Cardiac muscle cell (in vitro differentiated cells and primary cell): ENCODE data around the gene ARHGEF7. TPM values are rescaled to one million over a fixed set of nuclear protein-coding genes. Genes with fewer than 3 reads are reported as not detected.

Source experiments
- DNase-seq, 2 donors: peaks; one replicate each; pipeline versions ENCODE4 v3.0.0 to v3.0.0-alpha.2; 2010 to 2017; ENCODE audit warnings: low read depth in 1 of 2, low spot score in 1 of 2
- H3K27ac ChIP-seq: fragments of 200-600 bp; sonication (generic); 2 replicates; pipeline ENCODE4 v1.5.1; 2016
- H3K27me3 ChIP-seq: fragments of 200-600 bp; sonication (generic); 2 replicates; pipeline ENCODE4 v1.6.0; 2016; ENCODE audit warnings: control low read depth
- H3K36me3 ChIP-seq: fragments of 200-600 bp; sonication (generic); 2 replicates; pipeline ENCODE4 v1.5.1; 2016; ENCODE audit warnings: control low read depth
- H3K4me1 ChIP-seq: fragments of 200-600 bp; sonication (generic); 2 replicates; pipeline ENCODE4 v1.8.1; 2017; ENCODE audit warnings: low read depth, mild to moderate bottlenecking, mixed run types
- H3K4me3 ChIP-seq: fragments of 200-600 bp; sonication (generic); 2 replicates; pipeline ENCODE4 v1.5.1; 2016; ENCODE audit warnings: mild to moderate bottlenecking
- H3K9me3 ChIP-seq: fragments of 200-600 bp; sonication (generic); 2 replicates; pipeline ENCODE4 v1.5.1; 2017; ENCODE audit warnings: low read depth, mild to moderate bottlenecking, control low read depth
- CTCF ChIP-seq: IDR thresholded peaks from 2 replicates; pipeline ENCODE4 v1.5.1; 2012; ENCODE audit warnings: low read depth, mild to moderate bottlenecking, low read length
- polyA plus RNA-seq: library from polyadenylated mRNA; unstranded; fragments of >200 nt; fragmentation: Nextera tagmentation; extraction: Ambion mirVana; gene quantifications from 2 replicates; pipeline ENCODE4 v1.2.1, GENCODE V29; 2016
- total RNA-seq: library from RNA; depleted of rRNA; stranded (reverse); fragments of >200 nt; gene quantifications from 2 replicates; pipeline ENCODE4 v1.2.3, GENCODE V29; 2016

The ARHGEF7 gene
- total and polyA plus RNA-seq, 2 experiments from 2014 or later = 20.4 to 32.3 TPM

- Histone ChIP-seq H3K4me1 (peaks cover 24% of the 10 kb centered on the region), H3K36me3 (peaks cover 12% of the 10 kb centered on the region), H3K27me3 (no peaks in the 10 kb centered on the region), H3K9me3 (no peaks in the 10 kb centered on the region), H3K4me3 (no peak overlapping the region), H3K27ac (no peak overlapping the region)
- TF ChIP-seq CTCF = no peak
- DNase-seq = no peak
Observed at GRCh38 chr13:111265006-111265700, 150.0 kb downstream of the ARHGEF7 start.

GRCh38 chr13:111265701-111266035, 150.6 kb downstream of the ARHGEF7 start:
- TF ChIP-seq CTCF = no peak

GRCh38 chr13:111267205-111267604, 152.1 kb downstream of the ARHGEF7 start:
- no peaks in the 10 kb centered on the region for H3K9me3 ChIP-seq
- no peaks in the 10 kb centered on the region for H3K27me3 ChIP-seq
- peaks cover 9% of the 10 kb centered on the region for H3K4me1 ChIP-seq
- H3K4me3 ChIP-seq = no peak overlapping the region
- no peak overlapping the region for H3K27ac ChIP-seq
- peaks cover 12% of the 10 kb centered on the region for H3K36me3 ChIP-seq
- no peak for DNase-seq
- no peak for TF ChIP-seq CTCF

More at GRCh38 chr13:111265701-111266035, 150.6 kb downstream of the ARHGEF7 start:
- H3K27me3 ChIP-seq = no peaks in the 10 kb centered on the region
- DNase-seq = no peak
- no peaks in the 10 kb centered on the region for H3K9me3 ChIP-seq
- no peak overlapping the region for H3K27ac ChIP-seq
- peaks cover 24% of the 10 kb centered on the region for H3K4me1 ChIP-seq
- H3K36me3 ChIP-seq = peaks cover 12% of the 10 kb centered on the region
- H3K4me3 ChIP-seq = no peak overlapping the region

- H3K36me3 ChIP-seq = peaks cover 12% of the 10 kb centered on the region
- no peak overlapping the region for H3K4me3 ChIP-seq
- peaks cover 4% of the 10 kb centered on the region for H3K4me1 ChIP-seq
- H3K27me3 ChIP-seq = no peaks in the 10 kb centered on the region
- TF ChIP-seq CTCF = no peak
- H3K27ac ChIP-seq = no peak overlapping the region
- H3K9me3 ChIP-seq = no peaks in the 10 kb centered on the region
- DNase-seq = no peak
Observed at GRCh38 chr13:111267784-111268183, 152.7 kb downstream of the ARHGEF7 start.

GRCh38 chr13:111269508-111269907, 154.4 kb downstream of the ARHGEF7 start:
- Histone ChIP-seq H3K4me3 (no peak overlapping the region), H3K9me3 (no peaks in the 10 kb centered on the region), H3K36me3 (peaks cover 12% of the 10 kb centered on the region), H3K27me3 (no peaks in the 10 kb centered on the region), H3K27ac (no peak overlapping the region), H3K4me1 (no peaks in the 10 kb centered on the region)
- no peak for TF ChIP-seq CTCF
- DNase-seq = no peak

- H3K4me1 ChIP-seq = peaks cover 6% of the 10 kb centered on the region
- DNase-seq = no peak
- no peak for TF ChIP-seq CTCF
- no peaks in the 10 kb centered on the region for H3K27me3 ChIP-seq
- peaks cover 16% of the 10 kb centered on the region for H3K36me3 ChIP-seq
- no peaks in the 10 kb centered on the region for H3K9me3 ChIP-seq
- no peak overlapping the region for H3K27ac ChIP-seq
- H3K4me3 ChIP-seq = no peak overlapping the region
Observed at GRCh38 chr13:111270126-111270525, 155.0 kb downstream of the ARHGEF7 start.
